ENCODE measurements around the gene S100A13.
"Not testable (repeated sequence)": the region's sequence is repeated elsewhere in the genome, so short reads cannot be mapped to it uniquely, and the experiment has no call there.

S100A13 gene

GRCh38 chr1:153648000-153648643, 20.8 kb upstream of the S100A13 start:
- DNase-seq (ENCODE audit: low spot score) = no peak

GRCh38 chr1:153647346-153647714, 20.0 kb upstream of the S100A13 start:
- no peak for DNase-seq (ENCODE audit: low spot score)

GRCh38 chr1:153646672-153647345, 19.5 kb upstream of the S100A13 start:
- DNase-seq (ENCODE audit: low spot score) = no peak

- DNase-seq (ENCODE audit: low spot score) = no peak
These were observed 16.5 kb upstream of the S100A13 start for GRCh38 chr1:153643816-153644215.

- no peak for DNase-seq (ENCODE audit: low spot score)
These were observed 15.8 kb upstream of the S100A13 start for GRCh38 chr1:153643100-153643499.

GRCh38 chr1:153642161-153642560, 14.9 kb upstream of the S100A13 start:
- no peak for DNase-seq (ENCODE audit: low spot score)

GRCh38 chr1:153640861-153641260, 13.6 kb upstream of the S100A13 start:
- DNase-seq (ENCODE audit: low spot score) = no peak

GRCh38 chr1:153640213-153640612, 12.9 kb upstream of the S100A13 start:
- DNase-seq (ENCODE audit: low spot score) = not testable (repeated sequence)

- DNase-seq (ENCODE audit: low spot score) = no peak
These were observed 12.0 kb upstream of the S100A13 start for GRCh38 chr1:153639280-153639679.

GRCh38 chr1:153638261-153638660, 11.0 kb upstream of the S100A13 start:
- no peak for DNase-seq (ENCODE audit: low spot score)

- no peak for DNase-seq (ENCODE audit: low spot score)
These were observed 9.0 kb upstream of the S100A13 start for GRCh38 chr1:153636312-153636711.

GRCh38 chr1:153635872-153636271, 8.6 kb upstream of the S100A13 start:
- no peak for DNase-seq (ENCODE audit: low spot score)

- peak; percentile 96 for DNase-seq (ENCODE audit: low spot score)
These were observed 6.7 kb upstream of the S100A13 start, which contains the start of gene CHTOP for GRCh38 chr1:153633754-153634665. CHTOP (plus strand) TSS chr1:153634066; CDS start chr1:153636589, 2,523 bp downstream.

GRCh38 chr1:153633161-153633753, 6.0 kb upstream of the S100A13 start:
- no peak for DNase-seq (ENCODE audit: low spot score)

GRCh38 chr1:153631047-153632022, 4.0 kb upstream of the S100A13 start:
- DNase-seq (ENCODE audit: low spot score) = no peak

- no peak for DNase-seq (ENCODE audit: low spot score)
These were observed 3.1 kb upstream of the S100A13 start for GRCh38 chr1:153630384-153630783.

GRCh38 chr1:153629971-153630370, 2.7 kb upstream of the S100A13 start:
- no peak for DNase-seq (ENCODE audit: low spot score)

- no peak for DNase-seq (ENCODE audit: low spot score)
These were observed 2.0 kb upstream of the S100A13 start for GRCh38 chr1:153629343-153629665.

GRCh38 chr1:153628638-153629342, 1.5 kb upstream of the S100A13 start:
- no peak for DNase-seq (ENCODE audit: low spot score)

Measured in left forelimb (tissue), 1 donor.